HEK293 (cell line): ENCODE measurements around the gene INHBA.

ENCODE experiments used
- CTCF ChIA-PET: fragments of 350-600 bp; formaldehyde crosslinking; extraction: SDS; loops from one replicate; lab custom pipeline; 2021; ENCODE audit warnings: antibody characterized with exemption; lab: Yijun Ruan, JAX
- POLR2A ChIA-PET: fragments of 300-600 bp; formaldehyde crosslinking; extraction: SDS; loops from one replicate; lab custom pipeline; 2020; ENCODE audit warnings: antibody characterized with exemption, inconsistent platforms; lab: Yijun Ruan, JAX
- H3K27ac ChIP-seq: fragments of 200-500 bp; sonication (Bioruptor generic); 2 replicates; pipeline ENCODE4 v1.5.1; 2014; ENCODE audit warnings: low read depth, low read length, control low read depth, inconsistent platforms; ENCODE audit errors: extremely low read depth
- H3K36me3 ChIP-seq, 2 experiments: fragments of 200-500 bp in 1 of 2; sonication (Bioruptor generic) in 1 of 2; 1 replicate in 1 of 2; 2 replicates in 1 of 2; pipeline ENCODE4 v1.5.1; 2014 to 2017; ENCODE audit warnings: inconsistent platforms in 2 of 2, low read length in 2 of 2; ENCODE audit not compliant: control insufficient read depth in 2 of 2, insufficient read depth in 1 of 2
- H3K4me1 ChIP-seq: fragments of 200-500 bp; sonication (Bioruptor generic); 2 replicates; pipeline ENCODE4 v1.5.1; 2014; ENCODE audit warnings: mild to moderate bottlenecking, low read length, inconsistent platforms; ENCODE audit not compliant: control insufficient read depth, insufficient read depth
- H3K4me3 ChIP-seq: 2 replicates; pipeline ENCODE4 v1.5.1; 2011; ENCODE audit warnings: low read depth, mild to moderate bottlenecking, control low read depth, low read length, moderate library complexity
- H3K9me3 ChIP-seq: fragments of 200-500 bp; sonication (Bioruptor generic); 2 replicates; pipeline ENCODE4 v1.5.1; 2014; ENCODE audit warnings: low read depth, low read length, inconsistent platforms; ENCODE audit not compliant: control insufficient read depth, insufficient read depth
- CTCF ChIP-seq: fragments of 450-650 bp; formaldehyde crosslinking; IDR thresholded peaks from 2 replicates; pipeline ENCODE4 v1.5.1; 2016; ENCODE audit warnings: missing biosample characterization, missing genetic modification characterization
- ELK4 ChIP-seq: IDR thresholded peaks from 2 replicates; pipeline ENCODE4 v1.6.1; 2011; ENCODE audit warnings: mild to moderate bottlenecking, low read depth, low read length, borderline replicate concordance
- KLF9 ChIP-seq: fragments of 450-650 bp; formaldehyde crosslinking; IDR thresholded peaks from 2 replicates; pipeline ENCODE4 v1.5.1; 2016; ENCODE audit warnings: missing biosample characterization, missing genetic modification characterization, low read depth
- PRDM2 ChIP-seq: fragments of 450-650 bp; formaldehyde crosslinking; IDR thresholded peaks from 2 replicates; pipeline ENCODE4 v1.5.1; 2016; ENCODE audit warnings: missing biosample characterization, missing genetic modification characterization, borderline replicate concordance
- PRDM4 ChIP-seq: fragments of 450-650 bp; formaldehyde crosslinking; IDR thresholded peaks from 2 replicates; pipeline ENCODE4 v1.5.1; 2017; ENCODE audit warnings: missing biosample characterization, missing genetic modification characterization
- RBAK ChIP-seq: fragments of 450-650 bp; formaldehyde crosslinking; IDR thresholded peaks from 2 replicates; pipeline ENCODE4 v1.5.1; 2016; ENCODE audit warnings: missing biosample characterization, missing genetic modification characterization
- SP7 ChIP-seq: fragments of 450-650 bp; formaldehyde crosslinking; IDR thresholded peaks from 2 replicates; pipeline ENCODE4 v1.5.1; 2016; ENCODE audit warnings: missing biosample characterization, missing genetic modification characterization
- ZBTB6 ChIP-seq: fragments of 450-650 bp; formaldehyde crosslinking; IDR thresholded peaks from 2 replicates; pipeline ENCODE4 v1.5.1; 2017; ENCODE audit warnings: missing biosample characterization, missing genetic modification characterization
- ZFHX2 ChIP-seq: fragments of 450-650 bp; formaldehyde crosslinking; conservative IDR thresholded peaks from 2 replicates; pipeline ENCODE4 v1.5.1; 2016; ENCODE audit warnings: missing biosample characterization, missing genetic modification characterization
- ZNF133 ChIP-seq: fragments of 450-650 bp; formaldehyde crosslinking; IDR thresholded peaks from 2 replicates; pipeline ENCODE4 v1.5.1; 2016; ENCODE audit warnings: missing biosample characterization, missing genetic modification characterization
- ZNF184 ChIP-seq: fragments of 450-650 bp; IDR thresholded peaks from 2 replicates; pipeline ENCODE4 v1.5.1; 2018; ENCODE audit warnings: missing biosample characterization, mild to moderate bottlenecking, missing genetic modification characterization
- ZNF223 ChIP-seq: fragments of 450-650 bp; formaldehyde crosslinking; IDR thresholded peaks from 2 replicates; pipeline ENCODE4 v1.5.1; 2016; ENCODE audit warnings: missing biosample characterization, missing genetic modification characterization
- ZNF311 ChIP-seq: fragments of 450-650 bp; formaldehyde crosslinking; IDR thresholded peaks from 2 replicates; pipeline ENCODE4 v1.5.1; 2017; ENCODE audit warnings: missing biosample characterization, missing genetic modification characterization, borderline replicate concordance
- ZNF501 ChIP-seq: fragments of 450-650 bp; formaldehyde crosslinking; IDR thresholded peaks from 2 replicates; pipeline ENCODE4 v1.5.1; 2016; ENCODE audit warnings: missing biosample characterization, missing genetic modification characterization
- ZNF514 ChIP-seq: fragments of 450-650 bp; formaldehyde crosslinking; IDR thresholded peaks from 2 replicates; pipeline ENCODE4 v1.5.1; 2016; ENCODE audit warnings: missing biosample characterization, missing genetic modification characterization
- ZNF837 ChIP-seq: fragments of 450-650 bp; formaldehyde crosslinking; IDR thresholded peaks from 2 replicates; pipeline ENCODE4 v1.5.1; 2016; ENCODE audit warnings: missing biosample characterization, missing genetic modification characterization
- ZSCAN30 ChIP-seq: fragments of 450-650 bp; IDR thresholded peaks from 2 replicates; pipeline ENCODE4 v1.5.1; 2018; ENCODE audit warnings: missing biosample characterization, mild to moderate bottlenecking, missing genetic modification characterization, moderate library complexity

INHBA gene

GRCh38 chr7:41752615-41753014 lies 49.7 kb upstream of the INHBA start:
- no peak overlapping the region for H3K27ac ChIP-seq
- POLR2A ChIA-PET = no interaction called here

GRCh38 chr7:41750661-41751540 lies 48.0 kb upstream of the INHBA start:
- CTCF ChIA-PET = interaction anchor here (1.6 kb wide), 1 partner anchor 39 kb away, joined by 3 read pairs; no protein-coding TSS in a partner anchor
- POLR2A ChIA-PET = no interaction called here
- Histone ChIP-seq H3K36me3 (no peaks in the 10 kb centered on the region), H3K4me3 (no peak overlapping the region), H3K27ac (no peak overlapping the region), H3K4me1 (no peaks in the 10 kb centered on the region), H3K9me3 (no peaks in the 10 kb centered on the region)
- no peak for TF ChIP-seq ZNF837
- no peak for TF ChIP-seq ZNF501 (tag by site-specific recombination)
- no peak for TF ChIP-seq ZNF311 (tag by site-specific recombination)
- TF ChIP-seq ZSCAN30 (tag by site-specific recombination) = no peak
- TF ChIP-seq PRDM4 = no peak
- no peak for TF ChIP-seq KLF9 (tag by site-specific recombination)
- no peak for TF ChIP-seq ZNF133 (tag by site-specific recombination)
- TF ChIP-seq SP7 (tag by site-specific recombination) = no peak
- TF ChIP-seq ZFHX2 (tag by site-specific recombination) = no peak
- no peak for TF ChIP-seq ZNF184 (tag by site-specific recombination)
- TF ChIP-seq ELK4 = no peak
- TF ChIP-seq PRDM2 (tag by site-specific recombination) = no peak
- no peak for TF ChIP-seq ZNF223 (tag by site-specific recombination)
- no peak for TF ChIP-seq RBAK (tag by site-specific recombination)

More at GRCh38 chr7:41752615-41753014, 49.7 kb upstream of the INHBA start:
- Histone ChIP-seq H3K4me3 (no peak overlapping the region), H3K9me3 (no peaks in the 10 kb centered on the region), H3K4me1 (no peaks in the 10 kb centered on the region), H3K36me3 (no peaks in the 10 kb centered on the region)
- CTCF ChIA-PET = interaction anchor here (1.6 kb wide), 1 partner anchor 41 kb away, joined by 3 read pairs; no protein-coding TSS in a partner anchor
- TF ChIP-seq ZNF514 (tag by site-specific recombination) (no peak), CTCF (tag by site-specific recombination) (no peak), ZBTB6 (no peak)
